ENCODE results near the gene ARHGAP6.
"Not testable (repeated sequence)": the region's sequence is repeated elsewhere in the genome, so short reads cannot be mapped to it uniquely, and the experiment has no call there.

ARHGAP6 gene

DNA sequence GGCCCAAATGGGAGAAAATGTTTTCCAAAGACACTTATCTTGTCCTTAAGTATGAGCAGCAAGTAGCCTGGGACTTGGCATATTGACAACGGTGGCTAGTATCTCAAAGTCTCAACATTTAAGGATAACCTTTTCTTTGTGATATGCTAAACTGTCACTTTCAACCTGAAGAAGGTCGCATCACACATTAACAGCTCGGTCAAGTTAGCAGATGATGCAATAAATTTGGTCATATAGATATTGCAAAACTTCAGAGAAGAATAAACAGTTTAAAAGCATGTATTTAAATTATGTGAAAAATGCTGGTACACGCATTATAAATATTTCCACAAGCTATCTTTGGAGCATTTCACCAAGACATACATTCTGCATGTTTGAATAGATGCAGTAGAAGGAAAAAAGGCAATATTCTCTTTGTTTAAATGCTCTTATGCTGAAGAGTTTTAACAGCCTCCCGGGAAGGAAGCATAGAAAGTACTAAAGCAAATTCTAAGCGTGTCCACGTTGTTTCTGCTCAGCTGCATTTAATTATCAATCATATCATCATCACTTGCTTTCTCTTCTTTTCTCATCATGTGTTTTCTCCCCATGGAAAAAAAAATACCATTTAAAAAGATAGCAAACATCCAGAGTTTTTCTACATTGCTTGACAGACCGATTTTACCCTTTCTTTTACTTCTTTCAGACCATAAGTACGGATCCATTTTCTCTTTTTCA, 24.2 kb downstream of the ARHGAP6 start:
- no peak for DNase-seq

DNA sequence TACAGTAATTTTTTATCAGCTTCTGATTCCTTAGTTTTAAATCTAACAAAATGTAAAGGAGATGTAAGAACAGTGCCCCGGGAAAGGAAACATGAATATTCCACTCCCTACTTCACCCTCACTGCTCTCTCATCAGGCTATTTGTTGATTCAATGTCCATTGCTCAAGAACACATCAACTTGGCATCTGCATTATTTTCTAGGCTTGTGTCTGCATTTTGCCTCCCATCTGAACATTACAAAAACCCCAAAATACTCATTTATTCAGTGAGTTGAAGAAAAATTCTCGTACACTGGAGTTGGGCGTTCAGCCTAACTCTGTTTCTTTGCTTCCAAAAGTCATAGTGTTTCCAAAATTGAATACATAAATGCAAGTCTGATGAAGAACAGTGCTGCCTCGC, 25.6 kb downstream of the ARHGAP6 start:
- DNase-seq: no peak

DNA sequence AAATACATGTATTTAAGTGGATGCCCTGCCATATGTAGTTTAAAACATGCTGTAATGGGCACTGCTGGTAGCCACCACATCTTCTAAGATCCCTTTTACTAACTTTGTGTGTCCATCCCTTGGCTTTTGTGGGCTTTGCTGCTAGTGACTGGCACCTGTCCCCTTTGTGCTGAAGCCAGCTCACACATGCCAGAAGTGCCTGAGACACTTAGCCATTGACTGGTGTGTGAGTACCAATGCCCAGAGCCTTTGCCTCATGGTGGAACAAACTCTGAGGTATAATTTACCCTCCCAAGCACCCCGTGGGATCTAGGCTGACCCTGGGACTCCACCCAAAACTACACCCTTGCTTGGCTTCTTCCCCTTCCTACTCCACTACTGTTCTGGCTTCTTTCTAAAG, 33.0 kb downstream of the ARHGAP6 start:
- DNase-seq: no peak

DNA sequence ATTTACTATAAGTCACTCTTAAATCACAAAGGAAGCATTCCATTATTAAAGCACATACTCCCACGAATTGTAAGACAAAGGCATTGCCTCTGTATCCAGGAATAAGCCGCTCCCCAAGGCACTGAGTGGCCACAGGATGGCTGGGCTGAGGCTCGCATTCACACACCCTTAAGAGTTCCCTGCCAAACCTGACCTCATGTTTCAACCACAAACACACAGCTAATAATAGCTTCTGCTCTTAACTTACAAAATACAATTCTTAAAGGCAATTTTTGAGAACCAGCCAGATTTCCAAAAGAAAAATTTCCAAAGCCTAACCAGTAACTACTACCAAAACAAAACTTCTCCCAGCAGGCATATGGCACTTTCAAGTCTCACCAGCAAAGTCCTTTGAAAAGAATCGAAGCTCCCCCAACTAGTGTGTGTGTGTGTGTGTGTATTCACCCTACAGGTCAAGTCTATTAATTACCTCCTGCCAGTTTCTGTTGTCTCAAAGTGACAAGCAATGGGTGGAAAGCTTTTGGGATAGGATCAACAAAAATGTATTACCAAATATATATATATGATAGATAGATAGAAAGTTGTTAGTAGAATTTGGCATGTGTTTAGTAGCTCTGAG, 36.0 kb downstream of the ARHGAP6 start:
- no peak for DNase-seq

DNA sequence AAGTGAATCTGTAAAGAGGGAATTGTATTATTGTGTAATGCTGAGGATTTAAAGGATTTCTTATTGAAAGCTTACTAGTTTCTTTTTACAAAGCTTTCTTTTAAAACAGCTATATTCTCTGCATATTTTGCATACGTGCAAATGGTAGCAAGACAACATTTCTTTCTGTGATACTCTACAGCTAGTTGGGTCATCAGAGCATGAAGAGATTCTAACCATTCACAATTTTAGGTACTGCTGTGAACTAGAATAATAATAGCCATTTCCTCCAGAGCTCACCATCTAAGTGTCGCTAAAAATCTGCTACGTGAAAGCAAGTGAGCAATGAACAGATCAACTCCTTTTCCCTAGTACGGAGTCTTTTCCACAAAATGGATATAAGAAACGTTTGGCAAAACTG, 37.3 kb downstream of the ARHGAP6 start:
- no peak for DNase-seq

DNA sequence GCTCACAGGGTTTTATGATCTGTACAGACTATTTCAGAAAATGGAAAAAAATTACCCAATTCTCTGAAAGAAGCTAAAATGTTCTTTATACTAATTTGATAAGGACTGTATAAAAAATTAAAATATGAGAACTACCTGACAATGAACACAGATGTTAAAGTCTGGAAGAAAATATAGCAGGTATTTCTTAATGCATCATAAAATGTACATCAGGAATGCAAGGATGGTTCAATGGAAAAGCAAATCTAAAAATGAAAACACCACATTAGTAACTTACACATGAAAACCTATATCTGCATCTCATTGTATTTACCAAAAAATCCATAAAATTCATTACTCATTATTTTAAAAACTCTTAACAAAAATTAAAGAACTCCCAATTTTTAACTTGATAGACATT, 39.4 kb downstream of the ARHGAP6 start:
- no peak for DNase-seq

DNA sequence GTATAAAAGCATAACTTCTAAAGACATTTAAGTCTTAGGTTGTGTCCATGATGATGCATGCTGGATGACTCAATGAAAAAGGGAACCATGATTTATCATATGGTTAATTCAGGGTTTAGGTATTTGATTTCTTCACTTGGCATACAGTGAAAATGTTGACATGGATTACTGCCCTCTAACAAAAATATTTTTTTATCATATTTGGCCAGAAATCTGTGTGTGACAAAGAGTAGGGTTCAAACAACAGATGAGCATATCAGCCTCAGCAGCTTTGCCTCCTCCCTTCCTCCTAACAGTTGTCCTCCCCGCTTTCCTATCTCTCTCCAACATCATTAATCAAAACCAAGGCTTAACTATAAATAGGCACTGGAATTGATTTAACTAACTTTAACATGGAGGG, 46.3 kb downstream of the ARHGAP6 start:
- DNase-seq: no peak

DNA sequence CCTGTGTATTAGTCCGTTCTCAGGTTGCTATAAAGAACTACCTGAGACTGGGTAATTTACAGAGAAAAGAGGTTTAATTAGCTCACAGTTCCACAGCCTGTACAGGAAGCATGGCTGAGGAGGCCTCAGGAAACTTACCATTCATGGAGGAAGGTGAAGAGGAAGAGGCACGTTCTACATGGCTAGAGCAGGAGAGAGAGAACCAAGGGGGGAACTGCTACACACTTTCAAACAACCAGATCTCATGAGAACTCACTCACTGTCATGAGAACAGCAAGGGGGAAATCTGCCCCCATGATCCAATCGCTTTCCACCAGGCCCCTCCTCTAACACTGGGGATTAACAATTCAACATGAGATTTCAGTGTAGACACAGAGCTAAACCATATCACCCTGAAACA, 51.5 kb downstream of the ARHGAP6 start:
- DNase-seq: not testable (repeated sequence)

DNA sequence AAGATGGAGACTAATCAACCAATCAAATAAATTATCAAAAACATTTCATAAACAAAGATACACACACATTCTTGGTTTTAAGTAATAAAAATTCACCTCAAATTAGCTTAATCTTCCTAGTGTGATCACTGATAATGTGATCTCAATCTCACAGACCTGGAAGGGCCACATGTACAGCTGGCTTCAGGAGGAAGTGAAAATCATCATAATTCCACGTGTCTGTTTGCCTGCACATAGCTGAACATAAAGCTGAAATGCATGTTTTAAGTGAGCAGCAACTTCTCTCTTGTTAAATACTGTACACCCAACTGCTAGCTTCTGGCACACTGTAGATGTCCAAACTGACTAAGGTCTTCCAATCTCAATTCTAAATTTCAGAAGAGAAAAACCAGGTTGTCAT, 53.8 kb downstream of the ARHGAP6 start:
- no peak for DNase-seq

DNA sequence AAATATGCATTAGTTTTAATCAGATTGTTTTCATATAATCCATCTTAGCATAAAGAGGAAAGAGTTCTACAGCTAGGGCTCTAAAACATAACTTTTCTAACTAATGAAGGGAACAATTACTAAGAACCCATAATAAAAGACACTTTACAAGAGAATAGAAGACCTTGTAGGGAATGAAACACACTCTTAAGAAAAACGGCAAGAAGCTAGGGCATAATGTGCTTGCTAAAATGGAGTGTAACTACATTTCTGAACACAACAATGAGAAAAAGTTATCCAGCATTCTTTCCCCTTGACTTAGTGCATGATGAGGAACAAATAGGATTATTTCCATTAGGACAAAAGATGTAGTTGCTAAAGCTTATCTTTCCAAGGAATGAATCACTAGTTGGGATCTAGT, 54.6 kb downstream of the ARHGAP6 start:
- DNase-seq: no peak

DNA sequence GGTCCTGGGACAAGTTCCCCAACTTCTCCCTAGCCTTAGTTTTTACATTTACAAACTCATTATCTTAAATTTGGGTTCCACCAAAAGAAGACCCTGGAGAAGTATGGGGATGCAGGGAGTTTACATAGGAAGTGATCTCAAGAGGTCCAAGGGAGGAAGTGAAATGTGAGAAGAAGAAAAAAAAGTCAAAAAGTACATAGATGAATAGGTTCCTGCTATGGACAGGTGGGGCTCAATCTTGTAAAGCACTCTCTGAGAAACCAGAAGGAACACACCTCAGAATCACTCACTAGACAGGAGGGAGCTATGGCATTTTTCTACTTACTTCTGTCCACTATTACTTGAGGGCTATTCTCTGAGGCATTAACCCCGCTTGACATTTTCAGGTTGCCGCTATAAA, 56.6 kb downstream of the ARHGAP6 start:
- DNase-seq: no peak

DNA sequence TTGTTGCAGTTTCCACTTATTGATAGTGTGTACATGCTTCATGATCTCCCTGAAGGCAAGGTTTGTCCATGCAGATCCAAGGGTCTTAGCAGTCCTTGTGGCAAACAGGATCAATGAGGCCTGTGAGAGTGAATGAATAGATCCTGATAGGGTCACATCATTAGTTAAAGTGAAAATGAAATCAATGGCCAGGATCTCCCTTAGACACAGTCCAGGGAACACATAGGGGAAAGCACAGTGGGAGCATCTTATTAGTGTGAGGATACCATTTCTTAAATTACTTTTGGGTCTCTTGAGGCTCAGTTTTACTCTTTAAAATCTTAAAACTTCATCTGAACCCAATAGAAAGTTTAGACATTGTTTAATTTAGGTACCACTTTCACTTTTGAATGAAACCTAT, 59.3 kb downstream of the ARHGAP6 start:
- DNase-seq: no peak

DNA sequence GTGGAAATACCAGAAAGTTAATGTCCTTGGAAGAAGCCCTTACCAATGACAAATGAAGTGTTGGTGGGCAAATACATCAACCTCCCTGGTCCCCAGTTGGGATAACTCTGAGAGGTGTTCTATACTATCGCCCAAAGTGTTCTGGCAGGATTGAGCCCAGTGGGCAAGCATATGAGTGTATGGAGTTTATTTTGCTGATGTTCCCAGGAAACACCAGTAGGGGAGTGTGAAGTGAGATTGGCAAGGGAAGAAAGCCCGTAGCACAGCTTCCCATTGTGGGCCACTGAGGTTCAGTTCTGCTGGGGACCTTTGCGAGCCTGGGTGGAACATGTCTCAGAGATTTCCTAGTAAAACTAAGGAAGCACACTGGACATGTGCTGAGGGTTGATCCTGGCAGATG, 65.1 kb downstream of the ARHGAP6 start:
- DNase-seq: no peak

DNA sequence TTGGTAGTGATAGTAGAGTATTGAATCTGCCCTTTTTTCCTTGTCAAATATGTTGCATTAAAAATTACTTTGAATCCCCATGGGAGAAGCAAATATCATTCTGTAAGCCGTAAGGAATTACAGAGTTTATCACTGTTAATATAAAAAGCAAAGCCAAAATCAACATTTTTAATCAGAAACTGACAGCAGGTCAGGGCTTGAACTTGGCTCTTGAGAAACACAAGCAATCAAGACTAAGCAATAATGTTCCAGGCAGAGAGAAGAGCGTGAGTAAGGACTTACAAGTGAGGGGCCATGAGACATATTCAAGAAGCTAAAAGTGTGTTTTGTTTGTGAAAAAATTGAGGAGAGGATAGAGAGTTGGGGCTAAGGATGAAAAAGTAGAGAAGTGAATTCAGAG, 68.2 kb downstream of the ARHGAP6 start:
- DNase-seq: no peak

DNA sequence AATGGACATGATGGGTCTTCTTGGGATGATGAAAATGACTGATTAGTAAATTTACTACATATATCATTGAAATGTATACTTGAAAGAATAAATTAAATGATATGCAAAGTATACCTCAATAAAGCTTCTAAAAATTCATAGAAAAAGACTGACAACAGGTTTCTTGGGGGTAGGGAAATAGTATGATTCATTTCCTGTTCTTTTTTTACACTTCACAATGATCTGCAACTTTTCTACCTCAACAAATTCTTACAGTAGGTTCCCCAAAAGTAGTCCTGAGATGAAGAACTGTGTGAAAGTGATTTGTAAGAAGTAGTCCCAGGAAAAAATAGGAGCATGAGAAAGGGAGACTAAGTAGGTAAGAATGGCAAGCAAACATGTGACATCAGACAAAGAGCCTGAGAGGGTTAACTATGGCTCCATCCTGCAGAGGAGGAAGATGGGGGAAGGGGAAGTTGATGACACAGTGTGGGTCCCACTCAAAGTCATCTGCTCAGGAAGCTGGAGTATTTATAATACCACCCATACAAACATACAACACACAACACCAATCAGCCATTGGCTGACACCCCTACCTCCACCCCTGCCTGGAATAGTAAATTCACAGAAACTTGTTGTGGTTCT, 73.9 kb downstream of the ARHGAP6 start:
- DNase-seq: no peak

DNA sequence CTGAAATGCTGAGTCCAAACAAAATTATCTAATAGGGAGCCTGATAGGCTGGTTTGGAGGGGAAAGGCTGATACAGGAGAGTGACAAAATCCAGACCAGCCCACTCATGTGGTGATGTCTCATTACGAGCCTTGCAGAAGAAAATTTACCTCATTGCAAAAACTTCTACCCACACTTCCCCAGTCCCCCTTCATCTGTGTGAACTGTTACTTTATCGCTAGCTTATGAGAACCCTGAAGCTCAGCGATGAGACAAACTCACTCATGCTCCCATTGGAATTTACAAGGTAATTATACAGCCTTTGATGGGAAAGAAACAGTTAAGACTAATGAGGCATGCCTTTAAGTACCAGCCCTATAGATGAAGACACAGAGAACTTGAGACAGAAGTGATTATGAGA, 76.1 kb downstream of the ARHGAP6 start:
- DNase-seq: no peak

DNA sequence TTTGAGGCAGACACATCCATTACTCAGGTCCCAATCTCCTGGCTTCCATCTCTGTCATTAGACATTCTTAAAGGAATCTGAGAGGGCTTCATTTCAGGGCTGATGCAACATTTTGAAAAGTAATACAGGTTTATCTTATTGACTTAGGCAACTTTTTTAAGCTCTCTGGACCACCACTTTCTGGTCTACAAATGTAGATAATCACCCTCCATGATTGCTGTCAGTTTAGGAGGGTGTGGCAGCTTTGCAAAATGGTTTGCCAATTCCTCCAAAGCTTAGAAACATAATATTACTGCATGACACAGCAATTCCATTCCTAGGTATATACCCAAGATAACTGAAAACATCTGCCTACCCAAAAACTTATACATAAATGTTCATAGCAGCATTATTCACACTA, 77.6 kb downstream of the ARHGAP6 start:
- DNase-seq: no peak

DNA sequence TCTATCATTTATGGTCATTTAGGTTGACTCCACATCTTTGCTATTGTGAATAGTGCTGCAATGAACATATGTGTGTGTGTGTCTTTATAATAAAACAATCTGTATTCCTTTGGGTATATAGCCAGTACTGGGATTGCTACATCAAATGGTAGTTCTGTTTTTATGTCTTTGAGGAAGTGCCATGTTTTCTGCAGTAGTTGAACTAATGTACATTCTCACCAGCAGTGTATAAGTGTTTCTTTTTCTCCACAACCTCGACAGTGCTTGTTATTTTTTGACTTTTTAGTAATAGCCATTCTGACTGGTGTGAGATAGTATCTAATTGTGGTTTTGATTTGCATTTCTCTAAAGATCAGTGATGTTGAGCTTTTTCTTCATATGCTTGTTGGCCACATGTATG, 80.5 kb downstream of the ARHGAP6 start:
- no peak for DNase-seq

DNA sequence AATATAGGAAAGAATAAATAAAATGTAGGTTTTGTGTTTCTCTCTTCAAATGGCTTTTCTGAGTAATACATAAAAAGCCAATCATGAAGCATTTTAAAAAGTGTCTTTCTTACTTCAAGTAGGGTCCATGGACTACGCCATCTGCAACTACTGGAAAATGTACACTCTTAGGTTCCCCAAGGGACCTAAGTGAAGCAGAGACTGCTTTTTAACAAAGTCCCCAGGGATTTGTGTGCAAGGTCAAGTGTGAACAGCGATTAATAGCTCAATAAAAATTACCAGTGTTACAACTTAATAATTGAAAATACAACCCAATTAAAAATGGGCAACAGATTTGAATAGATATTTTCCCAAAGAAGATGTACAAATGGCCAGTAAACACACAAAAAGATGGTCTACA, 84.9 kb downstream of the ARHGAP6 start:
- no peak for DNase-seq

DNA sequence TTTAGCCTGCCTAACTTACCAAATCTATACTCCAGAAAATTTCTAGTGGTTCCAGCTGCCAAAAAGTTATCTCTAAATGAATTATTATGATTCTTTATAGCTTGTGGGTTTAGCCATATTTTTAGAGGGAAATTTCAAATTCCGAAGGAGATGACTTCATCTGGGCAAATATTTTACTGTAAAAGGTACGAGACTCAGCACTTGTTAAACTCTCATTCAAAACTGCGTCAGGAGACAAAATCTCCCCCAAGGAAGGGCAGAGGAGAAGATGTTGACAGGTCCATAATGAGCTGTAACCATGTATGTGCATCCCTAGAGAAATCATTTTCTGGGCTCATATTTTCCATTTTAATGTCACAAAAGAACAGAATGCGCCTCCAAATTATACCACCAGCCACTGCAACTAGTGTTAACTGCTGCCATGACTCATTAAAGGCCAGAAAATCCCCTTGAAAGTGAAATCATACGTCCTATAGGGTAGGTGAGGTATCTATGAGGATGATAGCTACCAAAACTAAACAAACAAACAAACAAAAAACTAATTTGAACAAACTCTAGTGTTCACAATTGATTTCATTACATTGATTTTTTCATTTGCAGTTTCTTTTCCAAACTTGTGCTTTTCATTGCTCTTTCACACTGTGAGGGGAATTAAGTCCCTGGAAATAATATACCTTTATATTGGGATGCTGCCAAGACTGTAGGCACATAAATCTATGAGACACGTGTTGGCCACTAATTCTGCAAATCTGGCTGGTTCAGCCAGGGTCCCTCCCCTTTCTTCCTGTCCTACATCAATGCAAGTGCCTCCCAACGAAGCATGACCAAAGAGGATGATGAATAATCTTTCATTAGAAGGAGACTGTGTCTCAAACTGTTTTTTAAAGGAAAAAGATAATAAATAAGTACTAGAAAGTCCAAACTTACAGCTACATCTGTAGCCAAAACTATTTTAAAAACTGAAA, 85.8 kb downstream of the ARHGAP6 start:
- no peak for DNase-seq

DNA sequence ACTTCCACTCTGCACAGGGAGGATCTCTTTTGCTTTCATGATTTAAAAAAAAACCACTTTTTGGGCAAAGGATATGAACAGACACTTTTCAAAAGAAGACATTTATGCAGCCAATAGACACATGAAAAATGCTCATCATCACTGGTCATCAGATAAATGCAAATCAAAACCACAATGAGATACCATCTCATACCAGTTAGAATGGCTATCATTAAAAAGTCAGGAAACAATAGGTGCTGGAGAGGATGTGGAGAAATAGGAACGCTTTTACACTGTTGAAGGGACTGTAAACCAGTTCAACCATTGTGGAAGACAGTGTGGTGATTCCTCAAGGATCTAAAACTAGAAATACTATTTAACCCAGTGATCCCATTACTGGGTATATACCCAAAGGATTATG, 87.4 kb downstream of the ARHGAP6 start:
- not testable (repeated sequence) for DNase-seq

DNA sequence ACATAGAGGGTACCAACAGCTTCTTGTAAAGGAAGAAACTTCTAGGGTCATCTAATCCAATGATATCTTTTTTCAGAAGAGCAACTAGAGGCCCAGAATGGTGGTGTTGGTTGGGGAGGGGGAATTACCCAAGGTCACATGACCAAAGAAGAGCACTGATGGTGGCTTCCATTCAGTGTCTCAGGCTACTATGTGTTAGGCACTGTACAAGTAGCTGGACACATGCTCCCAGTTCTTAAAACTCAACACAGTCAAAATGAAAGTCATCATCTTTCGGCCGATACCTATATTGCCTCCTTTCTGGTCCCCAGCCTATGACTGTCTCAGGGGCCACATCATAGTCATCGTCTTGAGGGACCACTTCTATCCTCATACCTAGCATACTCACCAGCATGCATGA, 88.1 kb downstream of the ARHGAP6 start:
- no peak for DNase-seq

DNA sequence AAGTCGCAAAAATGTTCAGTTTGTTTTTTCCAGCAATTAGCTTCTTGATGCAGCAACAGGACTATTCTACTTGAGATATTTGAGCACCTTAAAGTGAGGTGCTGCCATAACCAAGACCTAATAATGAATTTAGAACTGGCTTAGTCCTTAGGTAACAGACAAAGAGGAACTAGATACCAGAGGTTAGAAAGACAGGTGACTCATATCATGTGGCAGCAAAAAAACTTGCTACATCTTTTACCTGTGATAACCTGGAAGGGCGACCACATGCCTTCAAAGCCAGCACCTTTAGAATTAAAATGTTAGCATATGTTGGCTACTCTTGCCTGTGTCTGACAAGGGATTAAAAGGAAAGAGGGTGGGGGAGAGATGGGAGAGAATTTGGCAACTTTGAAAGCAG, 90.4 kb downstream of the ARHGAP6 start:
- DNase-seq: no peak
